Neural crest cell (in vitro differentiated cells): ENCODE data around the gene ETV6. TPM values are rescaled to one million over a fixed set of nuclear protein-coding genes. Genes with fewer than 3 reads are reported as not detected.

ENCODE experiments used
- DNase-seq: peaks from one replicate; pipeline ENCODE4 v3.0.0; 2021; ENCODE audit warnings: low read depth, mixed read lengths, low spot score
- H3K27ac Mint-ChIP-seq: one replicate; pipeline ENCODE4 v1.8.0; 2021; ENCODE audit warnings: mild to moderate bottlenecking, mixed read lengths; ENCODE audit not compliant: unreplicated experiment
- H3K27me3 Mint-ChIP-seq: 2 replicates; pipeline ENCODE4 v1.8.0; 2021; ENCODE audit warnings: low read depth, mild to moderate bottlenecking, mixed read lengths
- H3K36me3 Mint-ChIP-seq: 2 replicates; pipeline ENCODE4 v1.8.0; 2021; ENCODE audit warnings: low read depth, mild to moderate bottlenecking, mixed read lengths
- H3K4me1 Mint-ChIP-seq: 2 replicates; pipeline ENCODE4 v1.8.0; 2021; ENCODE audit warnings: mixed read lengths
- H3K4me3 Mint-ChIP-seq: one replicate; pipeline ENCODE4 v1.8.0; 2021; ENCODE audit warnings: mild to moderate bottlenecking, mixed read lengths
- H3K9me3 Mint-ChIP-seq: 2 replicates; pipeline ENCODE4 v1.8.0; 2021; ENCODE audit warnings: mixed read lengths
- total RNA-seq: library from RNA; stranded (reverse); gene quantifications from 2 replicates; pipeline ENCODE4 v1.2.1, GENCODE V29; 2021
- TF ChIP-seq, protein P1 (sequence below): fragments of 200-600 bp; sonication (generic); conservative IDR thresholded peaks from 2 replicates; pipeline ENCODE4 v1.5.0; 2021; ENCODE audit warnings: antibody characterized with exemption, mild to moderate bottlenecking

Gene ETV6
- total RNA-seq, 1 donor from 2014 or later, result 18.7 TPM

DNA sequence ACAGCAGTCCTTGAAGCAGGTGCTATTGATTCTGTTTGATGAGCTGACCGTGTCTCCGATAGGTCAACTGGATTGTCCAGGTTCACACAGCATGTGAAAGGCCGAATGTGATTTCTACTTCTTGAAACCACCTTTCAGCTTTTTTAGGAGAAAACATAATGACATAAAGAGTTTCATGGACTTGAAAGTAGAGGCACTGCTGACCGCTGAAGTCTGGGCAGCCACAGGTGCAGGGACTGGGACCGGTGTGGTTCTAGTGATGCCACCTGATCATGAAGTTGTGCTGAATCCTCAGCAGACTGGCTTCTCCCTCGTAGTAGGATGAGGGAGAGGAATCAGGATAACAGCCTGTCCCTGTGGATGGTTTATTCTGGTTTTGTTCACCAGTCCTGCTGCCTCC lies 108.1 kb downstream of the ETV6 start:
- peaks cover 7% of the 10 kb centered on the region for H3K4me1 Mint-ChIP-seq
- no peak overlapping the region for H3K4me3 Mint-ChIP-seq
- DNase-seq, result no peak
- H3K27ac Mint-ChIP-seq, result no peak overlapping the region
- TF ChIP-seq, protein P1, sequence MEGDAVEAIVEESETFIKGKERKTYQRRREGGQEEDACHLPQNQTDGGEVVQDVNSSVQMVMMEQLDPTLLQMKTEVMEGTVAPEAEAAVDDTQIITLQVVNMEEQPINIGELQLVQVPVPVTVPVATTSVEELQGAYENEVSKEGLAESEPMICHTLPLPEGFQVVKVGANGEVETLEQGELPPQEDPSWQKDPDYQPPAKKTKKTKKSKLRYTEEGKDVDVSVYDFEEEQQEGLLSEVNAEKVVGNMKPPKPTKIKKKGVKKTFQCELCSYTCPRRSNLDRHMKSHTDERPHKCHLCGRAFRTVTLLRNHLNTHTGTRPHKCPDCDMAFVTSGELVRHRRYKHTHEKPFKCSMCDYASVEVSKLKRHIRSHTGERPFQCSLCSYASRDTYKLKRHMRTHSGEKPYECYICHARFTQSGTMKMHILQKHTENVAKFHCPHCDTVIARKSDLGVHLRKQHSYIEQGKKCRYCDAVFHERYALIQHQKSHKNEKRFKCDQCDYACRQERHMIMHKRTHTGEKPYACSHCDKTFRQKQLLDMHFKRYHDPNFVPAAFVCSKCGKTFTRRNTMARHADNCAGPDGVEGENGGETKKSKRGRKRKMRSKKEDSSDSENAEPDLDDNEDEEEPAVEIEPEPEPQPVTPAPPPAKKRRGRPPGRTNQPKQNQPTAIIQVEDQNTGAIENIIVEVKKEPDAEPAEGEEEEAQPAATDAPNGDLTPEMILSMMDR, result no peak
- H3K9me3 Mint-ChIP-seq, result no peaks in the 10 kb centered on the region
- no peaks in the 10 kb centered on the region for H3K36me3 Mint-ChIP-seq
- no peaks in the 10 kb centered on the region for H3K27me3 Mint-ChIP-seq

DNA sequence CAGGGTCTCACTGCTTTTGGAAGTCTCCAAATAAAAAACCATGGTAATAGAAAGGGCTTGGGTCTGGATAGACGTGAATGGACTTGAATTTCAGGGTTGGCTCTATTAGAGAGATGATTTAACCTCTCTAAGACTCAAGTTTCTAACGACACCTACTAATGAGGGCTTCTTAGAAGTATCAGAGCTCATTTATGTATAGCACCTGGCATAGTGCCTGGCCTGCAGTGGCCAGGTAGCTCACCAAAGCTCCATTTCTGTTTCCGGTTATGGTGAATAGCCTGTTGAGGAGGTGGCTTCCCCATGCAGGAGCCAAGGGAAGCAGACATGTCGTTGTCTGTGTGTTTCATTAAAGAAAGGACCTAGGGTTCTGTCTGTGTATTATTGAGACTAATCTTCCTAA lies 108.6 kb downstream of the ETV6 start:
- Mint-ChIP-seq H3K4me1 (peaks cover 9% of the 10 kb centered on the region), H3K27me3 (no peaks in the 10 kb centered on the region), H3K27ac (no peak overlapping the region), H3K4me3 (no peak overlapping the region), H3K36me3 (no peaks in the 10 kb centered on the region), H3K9me3 (no peaks in the 10 kb centered on the region)
- TF ChIP-seq, protein P1, result no peak
- DNase-seq, result no peak

DNA sequence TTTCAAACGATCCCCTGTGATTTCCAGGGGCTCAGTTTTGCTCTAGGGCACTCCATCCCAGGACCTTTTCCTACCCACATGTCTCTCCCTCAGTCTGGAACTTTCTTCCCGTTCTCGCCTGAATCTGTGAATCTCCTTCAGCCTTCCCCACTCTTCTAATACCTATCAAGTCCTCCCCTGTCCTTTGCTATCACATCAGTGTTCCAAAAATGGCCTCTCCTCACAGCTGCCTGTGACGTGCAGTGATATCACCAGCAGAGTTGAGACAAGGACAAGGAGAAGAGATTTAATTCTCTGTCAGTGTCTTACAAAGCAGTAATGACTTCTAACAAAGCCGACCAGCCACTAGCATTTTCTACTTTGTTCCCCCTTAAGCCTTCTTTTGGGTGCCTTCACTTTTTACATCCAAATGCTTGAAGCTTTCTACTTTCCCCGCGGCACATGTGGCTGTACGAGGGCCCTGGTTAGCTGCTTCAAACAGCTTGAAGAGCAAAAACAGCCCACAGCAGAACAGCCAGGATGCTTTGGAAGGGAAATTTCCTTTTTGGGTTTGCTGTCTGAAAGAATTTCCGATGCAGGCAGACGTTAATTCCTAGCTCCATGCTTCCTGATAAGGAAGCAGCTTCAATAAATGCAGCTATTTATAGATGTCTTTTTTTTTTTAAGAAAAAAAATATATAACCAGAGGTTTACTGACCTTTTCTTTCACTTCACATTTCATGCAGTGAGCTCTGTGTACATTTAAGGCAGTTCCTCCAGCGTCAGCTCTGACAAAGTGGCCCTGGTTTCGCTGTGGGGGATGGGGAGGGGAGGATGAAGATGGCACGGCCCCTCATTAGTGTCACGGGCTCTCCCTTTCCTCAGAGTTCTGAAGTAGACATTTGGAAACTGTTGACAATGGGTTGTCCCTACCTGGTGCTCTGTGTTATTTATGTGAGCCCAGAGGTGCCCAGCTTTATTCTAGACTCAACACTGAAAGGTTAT lies 109.3 kb downstream of the ETV6 start:
- peak overlapping the region; percentile 1 for H3K27ac Mint-ChIP-seq
- no peak overlapping the region for H3K4me3 Mint-ChIP-seq
- peaks cover 15% of the 10 kb centered on the region for H3K4me1 Mint-ChIP-seq
- no peaks in the 10 kb centered on the region for H3K27me3 Mint-ChIP-seq
- no peak for DNase-seq
- TF ChIP-seq, protein P1, result no peak
- no peaks in the 10 kb centered on the region for H3K36me3 Mint-ChIP-seq
- no peaks in the 10 kb centered on the region for H3K9me3 Mint-ChIP-seq

DNA sequence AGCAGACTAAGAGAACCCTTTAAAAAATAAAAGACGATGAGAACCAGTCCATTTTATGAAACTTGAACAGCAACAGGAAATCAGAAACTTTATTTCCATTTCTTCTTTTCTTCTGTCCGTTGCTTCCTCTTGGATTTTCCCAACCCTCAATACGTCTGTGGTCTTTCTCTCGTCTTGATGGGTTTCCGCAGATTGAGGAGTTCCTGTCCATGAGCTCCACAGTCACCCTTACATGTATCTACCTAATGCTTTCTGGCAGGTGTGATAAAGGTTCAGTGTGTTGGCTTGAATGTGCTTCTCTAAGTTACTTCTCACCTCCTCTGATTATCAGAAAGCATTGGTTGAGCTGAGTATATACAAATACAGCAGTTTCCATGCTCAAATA lies 110.0 kb downstream of the ETV6 start:
- no peaks in the 10 kb centered on the region for H3K27me3 Mint-ChIP-seq
- DNase-seq, result no peak
- no peaks in the 10 kb centered on the region for H3K9me3 Mint-ChIP-seq
- no peaks in the 10 kb centered on the region for H3K36me3 Mint-ChIP-seq
- H3K4me1 Mint-ChIP-seq, result peaks cover 20% of the 10 kb centered on the region
- H3K27ac Mint-ChIP-seq, result no peak overlapping the region
- H3K4me3 Mint-ChIP-seq, result no peak overlapping the region
- TF ChIP-seq, protein P1, result no peak

DNA sequence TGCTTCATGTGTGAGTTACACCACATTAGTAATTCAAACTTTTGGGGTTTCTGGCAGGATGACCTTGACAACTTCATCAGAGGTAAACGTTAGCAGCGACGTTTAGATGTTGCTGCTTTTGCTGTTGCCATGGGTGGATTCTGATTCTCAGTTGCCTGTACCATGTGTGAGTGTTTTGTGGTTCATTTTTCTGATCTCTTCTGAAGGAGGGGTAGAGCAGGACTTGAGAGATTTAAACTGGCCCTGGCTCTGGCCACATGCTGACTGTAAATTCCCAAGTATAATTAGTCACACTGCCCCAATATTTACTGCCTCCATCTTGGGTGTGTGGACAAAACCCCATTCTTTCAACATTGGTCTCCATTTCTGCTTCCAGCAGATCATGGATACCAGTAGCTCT lies 110.4 kb downstream of the ETV6 start:
- H3K36me3 Mint-ChIP-seq, result no peaks in the 10 kb centered on the region
- no peak for DNase-seq
- H3K4me3 Mint-ChIP-seq, result no peak overlapping the region
- TF ChIP-seq, protein P1, result no peak
- no peaks in the 10 kb centered on the region for H3K27me3 Mint-ChIP-seq
- H3K4me1 Mint-ChIP-seq, result peaks cover 21% of the 10 kb centered on the region
- no peaks in the 10 kb centered on the region for H3K9me3 Mint-ChIP-seq
- no peak overlapping the region for H3K27ac Mint-ChIP-seq
